AG10803 (cell line): Measurements from ENCODE around the gene TSTD1.

Source experiments
- DNase-seq: peaks from one replicate; pipeline ENCODE4 v3.0.0; 2010; ENCODE audit warnings: low read depth
- H3K4me3 ChIP-seq: 2 replicates; pipeline ENCODE4 v1.5.1; 2011; ENCODE audit warnings: mild to moderate bottlenecking, low read length, control low read depth
- CTCF ChIP-seq: conservative IDR thresholded peaks from 2 replicates; pipeline ENCODE4 v1.5.1; 2011; ENCODE audit warnings: mild to moderate bottlenecking, low read length, control low read depth, inconsistent platforms

TSTD1 gene

DNA sequence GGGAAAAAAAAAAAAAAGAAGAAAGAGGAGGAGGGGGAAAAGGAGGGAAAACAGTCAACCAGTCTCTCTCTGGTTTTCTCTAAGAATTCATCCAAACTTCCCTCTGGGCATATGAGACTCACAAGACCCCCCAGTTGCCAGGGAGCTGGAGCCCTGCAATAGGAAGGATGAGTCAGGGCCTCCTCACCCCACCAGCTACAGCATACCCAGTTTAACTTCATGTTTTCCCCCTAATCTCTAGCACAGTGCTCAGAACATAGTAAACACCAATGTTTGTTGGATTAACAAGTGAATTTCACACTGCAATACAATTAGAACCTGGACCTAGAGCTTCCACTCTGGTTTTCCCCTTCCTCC lies 25.7 kb downstream of the TSTD1 start:
- DNase-seq, result no peak
- no peak for TF ChIP-seq CTCF
- no peak overlapping the region for H3K4me3 ChIP-seq

DNA sequence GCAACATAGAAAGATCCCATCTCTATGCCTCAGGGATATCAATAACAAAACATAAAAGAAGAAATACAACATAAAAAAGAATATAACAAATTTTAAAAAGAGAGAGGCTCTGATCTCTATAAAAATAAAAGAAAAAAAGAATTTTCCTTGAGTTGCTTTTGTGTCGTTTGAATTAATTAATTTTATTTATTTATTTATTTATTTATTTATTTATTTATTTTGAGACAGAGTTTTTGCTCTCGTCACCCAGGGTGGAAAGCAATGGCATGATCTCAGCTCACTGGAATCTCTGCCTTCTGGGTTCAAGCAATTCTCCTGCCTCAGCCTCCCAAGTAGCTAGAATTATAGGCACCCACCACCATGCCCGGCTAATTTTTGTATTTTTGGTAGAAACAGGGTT lies 26.3 kb downstream of the TSTD1 start:
- no peak for TF ChIP-seq CTCF
- no peak overlapping the region for H3K4me3 ChIP-seq
- no peak for DNase-seq

DNA sequence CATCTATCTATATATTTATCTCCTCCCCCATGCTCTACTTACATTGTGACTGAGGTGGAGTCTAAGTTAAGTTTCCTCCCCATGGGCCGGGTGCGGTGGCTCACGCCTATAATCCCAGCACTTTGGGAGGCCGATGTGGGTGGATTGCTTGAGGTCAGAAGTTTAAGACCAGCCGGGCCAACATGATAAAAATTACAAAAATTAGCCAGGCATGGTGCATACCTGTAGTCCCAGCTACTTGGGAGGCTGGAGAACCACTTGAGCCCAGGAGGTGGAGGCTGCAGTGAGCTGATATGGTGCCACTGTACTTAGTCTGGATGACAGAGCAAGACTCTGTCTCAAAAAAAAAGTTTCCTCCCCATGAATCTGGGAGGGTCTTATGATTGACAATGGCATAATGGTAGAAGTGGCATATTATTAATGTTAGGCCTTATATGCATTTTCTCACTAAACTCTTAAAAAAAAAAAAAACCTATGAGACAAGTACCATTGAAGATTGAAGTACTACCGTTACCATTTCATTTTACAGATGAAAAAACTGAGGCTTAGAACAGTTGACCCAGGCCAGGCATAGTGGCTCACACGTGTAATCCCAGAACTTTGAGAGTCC lies 29.1 kb downstream of the TSTD1 start:
- H3K4me3 ChIP-seq, result no peak overlapping the region
- no peak for DNase-seq
- TF ChIP-seq CTCF, result no peak

GRCh38 chr1:161008869-161009510 lies 29.8 kb downstream of the TSTD1 start:
- DNase-seq, result peak; percentile 39
- no peak overlapping the region for H3K4me3 ChIP-seq
- TF ChIP-seq CTCF, result no peak

DNA sequence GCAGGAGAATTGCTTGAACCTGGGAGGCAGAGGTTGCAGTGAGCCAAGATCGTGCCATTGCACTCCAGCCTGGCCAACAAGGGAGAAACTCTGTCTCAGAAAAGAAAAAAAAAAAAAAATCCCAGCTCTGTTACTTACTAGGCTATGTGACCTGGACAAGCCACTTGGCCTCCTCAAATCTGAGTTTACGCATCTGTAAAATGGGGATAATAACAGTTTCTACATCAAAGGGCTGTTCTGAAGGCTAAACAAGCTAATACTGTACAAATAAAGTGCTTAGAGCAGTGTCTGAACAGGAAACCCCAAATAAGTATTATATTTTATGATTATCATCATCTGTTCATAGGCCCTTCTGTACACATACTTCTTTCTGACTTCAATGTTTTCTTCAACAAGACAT lies 31.4 kb downstream of the TSTD1 start:
- no peak for TF ChIP-seq CTCF
- DNase-seq, result no peak
- H3K4me3 ChIP-seq, result no peak overlapping the region

DNA sequence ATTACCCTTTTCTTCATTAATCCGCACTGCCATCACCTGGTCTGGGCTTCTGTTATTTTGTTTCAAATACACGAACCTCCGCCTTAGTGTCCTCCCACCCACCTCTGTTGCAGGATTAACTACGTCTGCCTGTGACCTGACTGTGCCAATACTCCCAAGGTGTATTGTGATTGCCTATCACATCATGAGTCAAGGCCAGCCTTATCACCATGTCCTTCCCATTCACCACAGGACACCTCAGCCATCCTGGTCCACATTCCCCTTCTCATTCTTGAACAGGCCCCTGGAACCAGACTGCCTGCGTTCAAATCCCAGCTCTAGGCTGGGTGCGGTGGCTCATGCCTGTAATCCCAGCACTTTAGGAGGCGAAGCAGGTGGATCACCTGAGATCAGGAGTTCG lies 32.2 kb downstream of the TSTD1 start:
- no peak for DNase-seq
- no peak for TF ChIP-seq CTCF
- no peak overlapping the region for H3K4me3 ChIP-seq

- H3K4me3 ChIP-seq, result no peak overlapping the region
- DNase-seq, result no peak
Measured at GRCh38 chr1:161001525-161001924, 37.2 kb downstream of the TSTD1 start.

More at GRCh38 chr1:161001525-161001924, 37.2 kb downstream of the TSTD1 start:
- TF ChIP-seq CTCF, result no peak
